ENCODE data around the gene RAD51AP1. TPM values are rescaled to one million over a fixed set of nuclear protein-coding genes. Genes with fewer than 3 reads are reported as not detected.

Gene RAD51AP1
- total RNA-seq, 1 experiment from 2014 or later: 59.4 TPM

DNA sequence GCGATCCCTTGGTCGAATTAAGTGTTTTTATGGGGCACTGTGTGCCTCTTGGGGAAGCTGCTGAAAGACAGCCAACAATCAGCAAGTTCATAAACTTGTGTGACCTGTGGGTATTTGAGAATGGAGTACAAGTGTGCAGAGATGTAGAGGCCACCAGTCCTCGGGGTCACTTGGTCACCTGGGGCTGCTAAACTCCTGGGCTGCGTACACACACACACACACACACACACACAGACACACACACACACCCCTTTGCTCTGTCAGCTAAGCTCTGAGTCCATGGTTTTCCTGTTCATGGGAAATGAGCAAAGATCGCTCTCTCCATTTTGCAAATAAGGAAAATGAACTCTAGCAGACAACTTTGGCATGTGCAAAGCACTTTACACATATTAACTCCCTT lies 47.8 kb downstream of the RAD51AP1 start:
- Mint-ChIP-seq H3K27me3 (ENCODE audit: low read depth) (peaks cover 8% of the 10 kb centered on the region), H3K4me1 (peaks cover 17 to 20% of the 10 kb centered on the region in 2 experiments), H3K4me3 (no peak overlapping the region), H3K9me3 (no peaks in the 10 kb centered on the region; a peak in 1 of 5 replicates), H3K36me3 (ENCODE audit: insufficient read depth in 1 of 3, low read depth in 3 of 3) (no peaks in the 10 kb centered on the region), H3K27ac (no peak overlapping the region)
- Histone ChIP-seq H2BK120ac (ENCODE audit: low read depth, low read length, poor library complexity, severe bottlenecking) (no peak overlapping the region), H3K23me2 (ENCODE audit: insufficient read length, low read depth, low read length, poor library complexity, severe bottlenecking) (no peaks in the 10 kb centered on the region), H4K20me1 (ENCODE audit: control insufficient read depth, insufficient read depth, insufficient read length) (no peaks in the 10 kb centered on the region), H4K8ac (replicated peaks; ENCODE audit: insufficient read length, low read depth, low read length) (no peak overlapping the region), H3K9me3 (ENCODE audit: control insufficient read depth, low read depth, low read length) (no peaks in the 10 kb centered on the region), H4K5ac (ENCODE audit: insufficient read length, low read depth, low read length) (no peak overlapping the region), H2AK5ac (ENCODE audit: insufficient read length, low read length) (no peak overlapping the region), H3K14ac (ENCODE audit: insufficient read depth, low read length) (no peak overlapping the region), H3K79me1 (ENCODE audit: insufficient read depth, low read depth, low read length, poor library complexity, severe bottlenecking) (no peaks in the 10 kb centered on the region), H3K18ac (ENCODE audit: insufficient read length, low read depth, low read length) (no peak overlapping the region), H3T11ph (ENCODE audit: low read length) (no peak overlapping the region), H4K91ac (ENCODE audit: insufficient read length, low read depth, low read length) (no peak overlapping the region), H3K79me2 (ENCODE audit: insufficient read depth, low read length) (no peaks in the 10 kb centered on the region), H2BK5ac (ENCODE audit: insufficient read length, low read length) (no peak overlapping the region), H3K27ac (ENCODE audit: insufficient read length, low read depth, low read length) (no peak overlapping the region), H3K56ac (ENCODE audit: insufficient read length, low read depth, low read length) (no peak overlapping the region), H2BK15ac (ENCODE audit: low read depth, low read length) (no peak overlapping the region), H2BK20ac (ENCODE audit: low read depth, low read length, poor library complexity, severe bottlenecking) (no peak overlapping the region), H3K27me3 (ENCODE audit: insufficient read depth, low read length) (no peaks in the 10 kb centered on the region), H2BK12ac (ENCODE audit: insufficient read length, low read depth, low read length) (no peak overlapping the region), H2AFZ (ENCODE audit: low read length) (no peak overlapping the region), H3K4ac (ENCODE audit: low read depth, low read length) (no peak overlapping the region), H3K9ac (ENCODE audit: extremely low read depth, insufficient read length, low read length) (no peak overlapping the region), H3K23ac (ENCODE audit: insufficient read length, low read depth, low read length) (no peak overlapping the region), H3K4me2 (ENCODE audit: insufficient read depth, insufficient read length, low read length) (no peak overlapping the region), H3K4me1 (ENCODE audit: insufficient read depth, low read length) (no peaks in the 10 kb centered on the region; the same call in 1 of the 2 replicates)
- TF ChIP-seq, protein P1, sequence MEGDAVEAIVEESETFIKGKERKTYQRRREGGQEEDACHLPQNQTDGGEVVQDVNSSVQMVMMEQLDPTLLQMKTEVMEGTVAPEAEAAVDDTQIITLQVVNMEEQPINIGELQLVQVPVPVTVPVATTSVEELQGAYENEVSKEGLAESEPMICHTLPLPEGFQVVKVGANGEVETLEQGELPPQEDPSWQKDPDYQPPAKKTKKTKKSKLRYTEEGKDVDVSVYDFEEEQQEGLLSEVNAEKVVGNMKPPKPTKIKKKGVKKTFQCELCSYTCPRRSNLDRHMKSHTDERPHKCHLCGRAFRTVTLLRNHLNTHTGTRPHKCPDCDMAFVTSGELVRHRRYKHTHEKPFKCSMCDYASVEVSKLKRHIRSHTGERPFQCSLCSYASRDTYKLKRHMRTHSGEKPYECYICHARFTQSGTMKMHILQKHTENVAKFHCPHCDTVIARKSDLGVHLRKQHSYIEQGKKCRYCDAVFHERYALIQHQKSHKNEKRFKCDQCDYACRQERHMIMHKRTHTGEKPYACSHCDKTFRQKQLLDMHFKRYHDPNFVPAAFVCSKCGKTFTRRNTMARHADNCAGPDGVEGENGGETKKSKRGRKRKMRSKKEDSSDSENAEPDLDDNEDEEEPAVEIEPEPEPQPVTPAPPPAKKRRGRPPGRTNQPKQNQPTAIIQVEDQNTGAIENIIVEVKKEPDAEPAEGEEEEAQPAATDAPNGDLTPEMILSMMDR (conservative IDR thresholded peaks at IDR 0.05): no peak
- DNase-seq: no peak
- no CpG with 5 or more reads among the region's 5 CpGs for WGBS (ENCODE audit: extremely low coverage, insufficient read length, low lambda C conversion rate)

All from H9 (cell line).